GM23338 (cell line): Measurements from ENCODE around the gene LXN. TPM values are rescaled to one million over a fixed set of nuclear protein-coding genes. Genes with fewer than 3 reads are reported as not detected.

Experiments used
- CREB1 ChIP-seq: fragments of 250-450 bp; sonication (Bioruptor Pico); IDR thresholded peaks from 2 replicates; pipeline ENCODE4 v1.5.0; 2020; ENCODE audit warnings: low read depth, mild to moderate bottlenecking, moderate library complexity
- EZH2phosphoT487 ChIP-seq: fragments of 200-600 bp; sonication (generic); IDR thresholded peaks from one replicate; pipeline ENCODE4 v1.8.1; 2018; ENCODE audit warnings: antibody characterized with exemption; ENCODE audit not compliant: unreplicated experiment
- JUNB ChIP-seq: IDR thresholded peaks from one replicate; pipeline ENCODE4 v1.6.1; 2016; ENCODE audit warnings: antibody characterized with exemption; ENCODE audit not compliant: unreplicated experiment
- NANOG ChIP-seq: IDR thresholded peaks from 2 replicates; pipeline ENCODE4 v1.6.1; 2016; ENCODE audit warnings: antibody characterized with exemption, borderline replicate concordance
- STAT1 ChIP-seq: IDR thresholded peaks from one replicate; pipeline ENCODE4 v1.6.1; 2016; ENCODE audit warnings: antibody characterized with exemption; ENCODE audit not compliant: unreplicated experiment
- ZNF114 ChIP-seq: fragments of 250-450 bp; sonication (Bioruptor Pico); IDR thresholded peaks from 2 replicates; pipeline ENCODE4 v1.5.0; 2020; ENCODE audit warnings: mild to moderate bottlenecking, moderate library complexity
- ZNF462 ChIP-seq: fragments of 250-450 bp; sonication (Bioruptor Pico); IDR thresholded peaks from 2 replicates; pipeline ENCODE4 v1.5.0; 2020; ENCODE audit warnings: mild to moderate bottlenecking, moderate library complexity
- polyA plus RNA-seq: library from polyadenylated mRNA; unstranded; fragments of >200 nt; fragmentation: Nextera tagmentation; extraction: Ambion mirVana; gene quantifications from 2 replicates; pipeline ENCODE4 v1.2.1, GENCODE V29; 2016
- total RNA-seq: library from RNA; depleted of rRNA; stranded (reverse); fragments of >200 nt; shearing (Covaris generic); gene quantifications from 2 replicates; pipeline ENCODE4 v1.2.3, GENCODE V29; 2014
- TF ChIP-seq, protein P1 (sequence below), 2 experiments: fragments of 200-600 bp in 1 of 2; sonication (generic) in 1 of 2; conservative IDR thresholded peaks; 2 replicates each; pipeline versions ENCODE4 v1.5.1 to v1.6.1; 2016 to 2017; ENCODE audit warnings: antibody characterized with exemption in 2 of 2, low read depth in 2 of 2, mild to moderate bottlenecking in 2 of 2, moderate library complexity in 1 of 2

The LXN gene
- total and polyA plus RNA-seq, 2 experiments from 2014 or later, result 5.6 to 10.0 TPM

DNA sequence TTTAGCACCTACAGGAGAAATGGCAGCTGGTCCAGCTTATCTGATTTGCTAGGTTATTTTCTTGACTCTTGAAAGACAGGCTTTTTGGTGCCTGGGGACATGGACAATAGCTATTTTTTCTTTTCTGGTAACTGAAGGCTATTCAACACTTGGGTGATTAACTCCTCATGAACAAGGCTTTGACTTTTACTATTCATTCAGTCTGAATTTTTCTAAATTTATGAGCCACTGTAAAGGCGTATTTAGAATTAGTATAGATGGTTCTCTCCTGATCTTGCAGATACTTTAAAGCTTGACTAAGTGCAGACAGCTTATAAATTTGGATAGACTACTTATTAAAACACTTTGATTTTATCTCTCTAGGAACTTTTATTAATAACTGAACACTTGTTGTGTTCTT, 46.6 kb downstream of the LXN start (continued):
- no peak for TF ChIP-seq ZNF462 (CRISPR knock-in tag)
- no peak for TF ChIP-seq STAT1
- TF ChIP-seq, protein P1, sequence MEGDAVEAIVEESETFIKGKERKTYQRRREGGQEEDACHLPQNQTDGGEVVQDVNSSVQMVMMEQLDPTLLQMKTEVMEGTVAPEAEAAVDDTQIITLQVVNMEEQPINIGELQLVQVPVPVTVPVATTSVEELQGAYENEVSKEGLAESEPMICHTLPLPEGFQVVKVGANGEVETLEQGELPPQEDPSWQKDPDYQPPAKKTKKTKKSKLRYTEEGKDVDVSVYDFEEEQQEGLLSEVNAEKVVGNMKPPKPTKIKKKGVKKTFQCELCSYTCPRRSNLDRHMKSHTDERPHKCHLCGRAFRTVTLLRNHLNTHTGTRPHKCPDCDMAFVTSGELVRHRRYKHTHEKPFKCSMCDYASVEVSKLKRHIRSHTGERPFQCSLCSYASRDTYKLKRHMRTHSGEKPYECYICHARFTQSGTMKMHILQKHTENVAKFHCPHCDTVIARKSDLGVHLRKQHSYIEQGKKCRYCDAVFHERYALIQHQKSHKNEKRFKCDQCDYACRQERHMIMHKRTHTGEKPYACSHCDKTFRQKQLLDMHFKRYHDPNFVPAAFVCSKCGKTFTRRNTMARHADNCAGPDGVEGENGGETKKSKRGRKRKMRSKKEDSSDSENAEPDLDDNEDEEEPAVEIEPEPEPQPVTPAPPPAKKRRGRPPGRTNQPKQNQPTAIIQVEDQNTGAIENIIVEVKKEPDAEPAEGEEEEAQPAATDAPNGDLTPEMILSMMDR (conservative IDR thresholded peaks at IDR 0.05; ENCODE audit: low read depth in 2 of 2), result no peak
- TF ChIP-seq JUNB, result no peak
- no peak for TF ChIP-seq NANOG
- TF ChIP-seq ZNF114 (CRISPR knock-in tag), result no peak
- TF ChIP-seq CREB1, result no peak
- no peak for TF ChIP-seq EZH2phosphoT487
